Adrenal gland (tissue), 12 donors: ENCODE data around the gene IPPK. TPM values are rescaled to one million over a fixed set of nuclear protein-coding genes. Genes with fewer than 3 reads are reported as not detected.

ENCODE experiments used
- DNase-seq, 7 donors: peaks; one replicate each; pipeline ENCODE4 v3.0.0-alpha.2; 2019 to 2020
- H3K27ac ChIP-seq, 5 donors: fragments of 200-600 bp; sonication (generic) in 4 of 5; 1 replicate in 3 of 5; 2 replicates in 2 of 5; pipeline versions ENCODE4 v1.5.1 to v1.8.0; 2016 to 2020; ENCODE audit warnings: mild to moderate bottlenecking in 1 of 5
- H3K27me3 ChIP-seq: fragments of 200-600 bp; 2 replicates; pipeline ENCODE4 v1.8.0; 2021
- H3K36me3 ChIP-seq, 2 donors: fragments of 200-600 bp; replicated peaks in 1 of 2; 1 replicate in 1 of 2; 2 replicates in 1 of 2; pipeline versions ENCODE4 v1.5.1 to v1.8.0; 2018 to 2022
- H3K4me1 ChIP-seq, 2 donors: fragments of 200-600 bp; replicated peaks in 1 of 2; 1 replicate in 1 of 2; 2 replicates in 1 of 2; pipeline versions ENCODE4 v1.5.1 to v1.8.0; 2018 to 2021
- H3K4me3 ChIP-seq, 4 donors: fragments of 200-600 bp; sonication (generic) in 3 of 4; one replicate each; pipeline ENCODE4 v1.5.1; 2016 to 2018
- H3K9me3 ChIP-seq, 3 donors: fragments of 200-600 bp; sonication (generic) in 1 of 3; replicated peaks in 1 of 3; 1 replicate in 2 of 3; 2 replicates in 1 of 3; pipeline versions ENCODE4 v1.5.1 to v1.8.0; 2016 to 2021
- CTCF ChIP-seq, 6 experiments: fragments of 450-650 bp in 4 of 6; fragments of 200-600 bp in 2 of 6; sonication (generic) in 1 of 6; IDR thresholded peaks; 1 replicate in 5 of 6; 2 replicates in 1 of 6; pipeline versions ENCODE4 v1.5.1 to v1.8.0; 2016 to 2021; ENCODE audit warnings: antibody characterized with exemption in 6 of 6, mild to moderate bottlenecking in 2 of 6, moderate library complexity in 1 of 6
- POLR2A ChIP-seq, 2 donors: fragments of 450-650 bp; IDR thresholded peaks; one replicate each; pipeline ENCODE4 v1.6.1; 2017; ENCODE audit warnings: antibody characterized with exemption in 2 of 2, mild to moderate bottlenecking in 2 of 2, moderate library complexity in 1 of 2
- WGBS, 4 donors: extraction: QIAGEN DNeasy Blood & Tissue Kit in 2 of 4; methylation state at CpG; one replicate each; pipeline versions ENCODE4 v1.1.5 to v1.1.7; 2013 to 2017; 5-methylcytosine and 5-hydroxymethylcytosine counted together
- intact Hi-C, 2 donors: fragments of 100-400 bp; cut with DNase I; formaldehyde crosslinking; loops; one replicate each; pipeline versions ENCODE4 v1.14.1 to v1.15.0; 2022 to 2023
- polyA plus RNA-seq, 3 donors: library from polyadenylated mRNA; stranded (reverse); fragments of 200-250 nt in 2 of 3; fragments of 350-450 nt in 1 of 3; fragmentation: Illumina TruSeq in 1 of 3; extraction: RNeasy Lipid Tissue Mini Kit (QIAGEN cat#74804) in 1 of 3; gene quantifications; one replicate each; pipeline ENCODE4 v1.2.3, GENCODE V29; 2013 to 2014
- total RNA-seq, 9 donors: library from RNA; depleted of rRNA in 4 of 9; stranded (reverse); fragments of >200 nt in 4 of 9; fragments of 120-200 nt in 1 of 9; fragmentation: NEBNext Ultra II Directional in 1 of 9; extraction: Animal tissue kit (Norgen Biotek cat#: 25700) in 1 of 9; gene quantifications; one replicate each; pipeline versions ENCODE4 v1.1.0 to v1.2.4, GENCODE V29; 2013 to 2023
- donor health status: healthy with polysubstance abuse.
- donor health status: Bipolar disorder and iron deficiency.
- donor health status: DM: yes; HTN: yes; CAD: no.
- donor health status: DM: no; HTN: no; CAD: no.
- donor health status: DM: no; HTN: no; CAD: no.
- donor health status: DM: yes; HTN: yes; CAD: no.

The IPPK gene
- total and polyA plus RNA-seq, 12 donors = 2.9 to 22.2 (median 9.0) TPM

GRCh38 chr9:92682269-92682668, 12.3 kb upstream of the IPPK start:
- Histone ChIP-seq H3K4me3 (no peak overlapping the region), H3K9me3 (no peaks in the 10 kb centered on the region), H3K27ac (no peak overlapping the region), H3K36me3 (no peaks in the 10 kb centered on the region), H3K27me3 (no peaks in the 10 kb centered on the region), H3K4me1 (no peaks in the 10 kb centered on the region)
- intact Hi-C loops = no loop called here
- no peak for TF ChIP-seq CTCF (IDR thresholded peaks at IDR 0.05)
- no peak for TF ChIP-seq POLR2A (IDR thresholded peaks at IDR 0.05)
- WGBS, 4 donors = 88 to 97% (median 92%) methylated on average over 8 of the region's 8 CpGs
- DNase-seq = no peak

GRCh38 chr9:92680166-92681119, 10.5 kb upstream of the IPPK start:
- H3K9me3 ChIP-seq = no peaks in the 10 kb centered on the region
- H3K27ac ChIP-seq = no peak overlapping the region
- no peaks in the 10 kb centered on the region for H3K36me3 ChIP-seq
- DNase-seq = no peak
- H3K4me1 ChIP-seq = no peaks in the 10 kb centered on the region
- WGBS, 4 donors = 70 to 85% (median 76%) methylated on average over 4 to 12 of the region's 12 CpGs
- H3K27me3 ChIP-seq = no peaks in the 10 kb centered on the region
- no peak overlapping the region for H3K4me3 ChIP-seq
- TF ChIP-seq CTCF (IDR thresholded peaks at IDR 0.05) (no peak), POLR2A (IDR thresholded peaks at IDR 0.05) (no peak)
- intact Hi-C loops = no loop called here

DNA sequence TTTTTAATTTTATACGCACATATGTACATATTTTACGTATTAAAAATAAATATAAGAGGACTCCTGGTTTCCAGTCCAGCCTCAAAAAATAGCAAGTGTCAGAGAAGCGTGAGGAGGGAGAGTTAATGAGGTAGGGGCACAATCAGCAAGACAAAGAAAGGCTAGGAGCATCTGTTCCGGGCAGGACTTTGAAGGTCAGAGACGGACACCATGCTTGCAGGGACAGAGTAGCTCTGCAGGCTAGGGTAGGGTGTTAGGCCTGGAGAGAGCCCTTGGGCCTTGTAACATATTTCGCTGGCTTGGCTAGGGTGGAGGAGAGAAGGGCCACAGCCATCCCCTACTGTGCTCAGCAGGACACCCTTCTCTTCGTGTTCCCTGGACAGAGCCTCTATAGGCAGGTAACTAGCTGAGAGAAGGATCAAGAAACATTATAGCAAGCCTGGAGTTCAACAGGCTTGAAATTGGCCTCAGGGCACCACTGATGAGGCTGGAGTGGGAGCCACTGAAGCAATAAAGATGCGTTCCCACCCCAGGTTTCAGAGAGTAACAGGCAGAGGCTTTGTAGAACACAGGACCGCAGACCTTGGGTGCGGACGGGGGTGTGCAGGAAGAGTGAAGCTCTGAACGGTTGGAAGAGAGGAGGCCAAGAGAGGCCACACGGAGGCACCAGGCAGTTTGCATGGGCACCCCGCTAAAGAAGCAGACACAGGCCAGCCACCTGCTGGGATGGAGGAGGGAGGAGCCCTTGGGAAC, 9.7 kb upstream of the IPPK start:
- TF ChIP-seq CTCF (IDR thresholded peaks at IDR 0.05) (no peak), POLR2A (IDR thresholded peaks at IDR 0.05) (no peak)
- H3K9me3 ChIP-seq = no peaks in the 10 kb centered on the region
- H3K27me3 ChIP-seq = no peaks in the 10 kb centered on the region
- no peak for DNase-seq
- intact Hi-C loops = no loop called here
- no peak overlapping the region for H3K27ac ChIP-seq
- H3K36me3 ChIP-seq = no peaks in the 10 kb centered on the region
- H3K4me1 ChIP-seq = no peaks in the 10 kb centered on the region
- H3K4me3 ChIP-seq = no peak overlapping the region
- WGBS, 4 donors = 82 to 87% (median 84%) methylated on average over 12 to 14 of the region's 14 CpGs

GRCh38 chr9:92671323-92671722, 1.4 kb upstream of the IPPK start:
- Histone ChIP-seq H3K4me1 (peaks cover 9 to 21% of the 10 kb centered on the region in 2 donors), H3K27me3 (no peaks in the 10 kb centered on the region), H3K9me3 (no peaks in the 10 kb centered on the region), H3K27ac (peak overlapping the region in 3 of 5 donors; percentile 65 to 89 (median 85)), H3K4me3 (peak overlapping the region in 1 of 4 donors; percentile 66), H3K36me3 (no peaks in the 10 kb centered on the region)
- TF ChIP-seq POLR2A (IDR thresholded peaks at IDR 0.05) (no peak), CTCF (IDR thresholded peaks at IDR 0.05) (no peak)
- intact Hi-C loops = no loop called here
- WGBS, 4 donors = 38 to 63% (median 58%) methylated on average over 2 to 4 of the region's 4 CpGs
- peak; percentile 71 to 89 (median 80) for DNase-seq
